Heart left ventricle (tissue), 16 donors: ENCODE data around the gene SPTAN1. TPM values are rescaled to one million over a fixed set of nuclear protein-coding genes. Genes with fewer than 3 reads are reported as not detected.

ENCODE experiments used
- ATAC-seq, 4 donors: fragments of 200-7000 bp; cut with Tn5 transposase; one replicate each; pipeline ENCODE4 v1.9.1; 2020 to 2022; ENCODE audit warnings: moderate library complexity in 4 of 4, mild to moderate bottlenecking in 3 of 4, moderate number of reproducible peaks in 1 of 4
- DNase-seq, 5 donors: peaks; one replicate each; pipeline ENCODE4 v3.0.0-alpha.2; 2020
- H3K27ac ChIP-seq, 12 donors: fragments of 200-600 bp; sonication (generic) in 4 of 12; one replicate each; pipeline versions ENCODE4 v1.5.0 to v1.8.0; 2016 to 2022; ENCODE audit warnings: mild to moderate bottlenecking in 2 of 12
- H3K27me3 ChIP-seq, 9 donors: fragments of 200-600 bp; sonication (generic) in 2 of 9; one replicate each; pipeline versions ENCODE4 v1.5.1 to v1.8.0; 2016 to 2022; ENCODE audit warnings: mild to moderate bottlenecking in 3 of 9
- H3K36me3 ChIP-seq, 9 donors: fragments of 200-600 bp; sonication (generic) in 2 of 9; one replicate each; pipeline versions ENCODE4 v1.5.0 to v1.8.0; 2018 to 2022; ENCODE audit warnings: mild to moderate bottlenecking in 2 of 9
- H3K4me1 ChIP-seq, 12 donors: fragments of 200-600 bp; sonication (generic) in 4 of 12; one replicate each; pipeline versions ENCODE4 v1.5.0 to v1.8.0; 2016 to 2022; ENCODE audit warnings: mild to moderate bottlenecking in 3 of 12
- H3K4me3 ChIP-seq, 12 donors: fragments of 200-600 bp; sonication (generic) in 4 of 12; one replicate each; pipeline versions ENCODE4 v1.5.0 to v1.8.0; 2017 to 2022; ENCODE audit warnings: mild to moderate bottlenecking in 9 of 12, moderate library complexity in 4 of 12
- H3K9me3 ChIP-seq, 12 donors: fragments of 200-600 bp; sonication (generic) in 4 of 12; one replicate each; pipeline versions ENCODE4 v1.5.0 to v1.8.0; 2016 to 2022; ENCODE audit warnings: mild to moderate bottlenecking in 1 of 12
- CTCF ChIP-seq, 12 donors: fragments of 200-600 bp; sonication (generic) in 4 of 12; IDR thresholded peaks; one replicate each; pipeline versions ENCODE4 v1.5.0 to v1.8.0; 2018 to 2022; ENCODE audit warnings: antibody characterized with exemption in 12 of 12, mild to moderate bottlenecking in 5 of 12
- POLR2A ChIP-seq, 2 donors: fragments of 450-650 bp; IDR thresholded peaks; one replicate each; pipeline ENCODE4 v1.6.1; 2017; ENCODE audit warnings: antibody characterized with exemption in 2 of 2, mild to moderate bottlenecking in 2 of 2, moderate library complexity in 2 of 2
- WGBS, 4 donors: extraction: QIAGEN DNeasy Blood & Tissue Kit in 2 of 4; methylation state at CpG; one replicate each; pipeline versions ENCODE4 v1.1.5 to v1.1.7; 2013 to 2018; 5-methylcytosine and 5-hydroxymethylcytosine counted together
- intact Hi-C, 10 donors: fragments of 100-400 bp; cut with DNase I; formaldehyde crosslinking; loops; one replicate each; pipeline versions ENCODE4 v1.11.1 to v1.14.2; 2022
- polyA plus RNA-seq, 2 donors: library from polyadenylated mRNA; stranded (reverse); fragments of 200-250 nt; gene quantifications; one replicate each; pipeline ENCODE4 v1.2.3, GENCODE V29; 2013
- total RNA-seq, 9 donors: library from RNA; depleted of rRNA in 2 of 9; stranded (reverse); fragments of >200 nt in 2 of 9; fragmentation: NEBNext Ultra II Directional in 3 of 9; extraction: Animal tissue kit (Norgen Biotek cat#: 25700) in 3 of 9; gene quantifications; one replicate each; pipeline versions ENCODE4 v1.1.0 to v1.2.4, GENCODE V29; 2016 to 2023
- donor health status: ischemic (EF 13 %, LVEDD 7.1; RV severe dilation, severe dysfunction).
- donor health status: healthy with polysubstance abuse.
- donor health status: DM: no; HTN: yes; CAD: no.
- donor health status: DM: no; HTN: no; CAD: no.
- donor health status: ischemic (EF 25% LVEDD 6.9; RV normal size, moderate dysfunction).
- donor health status: ischemic (EF 25% LVEDD 5.7; RV mildly dilated, moderate dysfunction).
- donor health status: healthy.
- donor health status: DM: yes; HTN: yes; CAD: no.
- donor health status: ischemic (EF 35%, LVEDD 5.7; RV mildly dilated, moderate dysfunction).
- donor health status: nonischemic (EF 11% LVEDD 7.7; RV severe dilation, severe dysfunction).
- donor health status: DM: yes; HTN: yes; CAD: no.
- donor health status: PGD.
- donor health status: ischemic (EF 29% LVEDD 5.4; RV normal size, mild dysfunction).
- donor health status: nonischemic (EF 23%, LVEDD 6.1; RV moderate dilation, normal function).

Gene SPTAN1
- total and polyA plus RNA-seq, 11 donors: 104 to 472 (median 273) TPM

DNA sequence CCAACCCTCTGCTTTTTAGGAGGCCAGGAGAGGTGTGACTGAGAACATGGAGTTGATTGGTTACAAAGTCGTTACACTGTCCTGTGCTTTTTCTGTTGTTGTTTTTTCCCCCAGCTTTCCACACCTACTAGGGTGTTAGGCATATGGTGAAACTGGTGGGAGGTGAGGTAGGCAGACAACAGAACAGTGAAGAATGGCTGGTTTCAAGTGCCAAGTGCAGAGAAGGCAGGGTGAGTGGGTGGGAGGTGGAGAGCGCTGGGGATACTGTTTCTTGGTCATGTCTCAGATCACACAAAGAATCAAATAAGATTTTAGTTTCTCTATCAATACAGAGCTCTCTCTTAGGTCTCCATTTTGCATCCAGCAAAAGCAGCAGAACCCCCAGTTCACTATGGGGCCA, 2.2 kb upstream of the SPTAN1 start:
- Histone ChIP-seq H3K9me3 (no peaks in the 10 kb centered on the region), H3K27ac (peak overlapping the region; percentile 92 to 100 (median 98)), H3K27me3 (no peaks in the 10 kb centered on the region), H3K4me1 (peaks cover 8 to 53% (median 40%) of the 10 kb centered on the region in 12 donors), H3K36me3 (no peaks in the 10 kb centered on the region), H3K4me3 (peak overlapping the region in 3 of 12 donors; percentile 16 to 98 (median 77))
- WGBS, 4 donors: 60 to 69% (median 66%) methylated on average over 2 of the region's 2 CpGs
- intact Hi-C loops: loop anchor here in 4 of 10 donors (5.0 kb wide), 2 partner anchors 48 to 93 kb away; partner anchors contain the start of genes GLE1 (in 2 of the 4) and ODF2 (in 2 of the 4)
- DNase-seq (no peak), ATAC-seq (no peak)
- TF ChIP-seq POLR2A (IDR thresholded peaks at IDR 0.05) (no peak), CTCF (IDR thresholded peaks at IDR 0.05) (no peak)

DNA sequence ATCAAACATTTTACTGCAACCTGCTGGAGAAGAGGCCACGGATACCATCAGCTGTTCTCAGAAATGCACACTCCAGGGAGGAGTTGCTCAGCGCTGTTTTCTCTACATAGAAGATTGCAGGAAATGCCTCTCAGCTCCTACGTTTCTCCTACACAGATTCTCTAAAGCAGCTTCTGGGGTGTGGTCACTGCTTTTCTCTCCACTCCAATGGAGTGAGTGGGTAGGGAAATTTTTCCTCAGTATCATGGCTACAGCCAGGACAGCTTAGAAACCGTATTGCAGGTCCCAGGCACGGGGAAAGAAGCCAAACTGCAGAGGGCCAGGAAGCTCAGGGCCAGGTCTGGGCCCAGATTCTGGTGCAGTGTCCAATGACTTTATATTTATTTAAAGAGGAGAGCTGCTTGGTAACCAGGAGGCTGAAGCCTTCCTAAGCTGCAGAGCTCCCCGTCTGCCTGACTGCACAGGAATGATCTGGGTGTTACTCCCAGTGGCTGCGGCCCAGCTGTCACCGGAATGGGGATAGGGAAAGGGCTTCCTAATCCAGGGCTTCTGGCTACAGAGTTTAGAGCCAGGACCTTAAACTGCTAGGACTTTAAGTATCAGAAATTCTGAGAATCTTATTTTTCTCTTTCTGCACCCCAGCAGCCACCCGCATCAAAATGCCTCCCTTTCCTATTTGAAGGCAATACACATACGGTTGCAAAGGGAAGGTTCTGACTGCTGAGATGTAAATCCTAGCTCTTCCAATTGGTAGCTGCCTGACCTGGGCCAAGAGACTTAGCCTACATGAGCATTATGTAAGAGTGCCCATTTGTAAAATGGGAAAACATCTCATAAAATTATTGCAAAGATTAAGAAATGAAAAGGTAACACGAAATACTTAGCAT, 1.4 kb upstream of the SPTAN1 start:
- Histone ChIP-seq H3K27me3 (no peaks in the 10 kb centered on the region), H3K4me3 (peak overlapping the region in 10 of 12 donors; percentile 77 to 98 (median 95)), H3K9me3 (no peaks in the 10 kb centered on the region), H3K27ac (peak overlapping the region; percentile 92 to 100 (median 98)), H3K36me3 (no peaks in the 10 kb centered on the region), H3K4me1 (peaks cover 8 to 61% (median 48%) of the 10 kb centered on the region in 12 donors)
- DNase-seq (peak; percentile 30 to 64 (median 48)), ATAC-seq (peak; percentile 1 to 49 (median 15))
- TF ChIP-seq CTCF (IDR thresholded peaks at IDR 0.05): no peak
- no peak for TF ChIP-seq POLR2A (IDR thresholded peaks at IDR 0.05)
- 13 to 42% (median 21%) methylated on average over 11 of the region's 11 CpGs for WGBS, 4 donors
- intact Hi-C loops: loop anchor here in 4 of 10 donors (5.0 kb wide), 2 partner anchors 49 to 94 kb away; partner anchors contain the start of genes GLE1 (in 2 of the 4) and ODF2 (in 2 of the 4)

DNA sequence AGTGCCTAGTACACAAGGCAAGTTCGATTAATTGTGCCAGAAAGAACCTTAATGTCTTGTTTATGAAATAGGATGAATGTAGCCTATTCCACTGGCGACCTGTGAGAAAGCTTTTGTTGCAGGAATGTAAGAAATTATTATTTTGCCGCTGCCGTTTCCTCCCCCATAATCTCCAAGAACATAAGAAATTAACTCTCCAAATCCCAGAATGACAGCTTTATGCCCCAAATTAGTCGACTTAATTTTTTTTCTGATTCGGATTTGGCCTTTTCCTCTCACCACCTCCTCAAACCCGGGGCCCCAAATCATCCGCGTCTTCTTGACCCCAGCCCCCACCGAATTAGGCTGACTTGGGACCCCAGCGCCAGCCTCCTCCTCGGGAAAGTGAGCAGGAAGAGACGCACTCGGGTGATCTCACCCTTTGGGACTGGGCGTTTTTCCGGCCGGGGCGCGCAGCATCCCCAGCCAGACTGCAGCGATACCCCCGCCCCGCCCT, 682 bp upstream of the SPTAN1 start:
- no peaks in the 10 kb centered on the region for H3K27me3 ChIP-seq
- H3K36me3 ChIP-seq: peaks cover 0 to under 1% (median 0%) of the 10 kb centered on the region in 9 donors
- peaks cover 11 to 65% (median 52%) of the 10 kb centered on the region in 12 donors for H3K4me1 ChIP-seq
- H3K27ac ChIP-seq: peak overlapping the region; percentile 92 to 100 (median 98)
- 5 to 8% (median 6%) methylated on average over 22 of the region's 22 CpGs for WGBS, 4 donors
- peak in 3 of 4 donors; percentile 76 to 87 (median 82) for ATAC-seq
- peak overlapping the region; percentile 77 to 98 (median 95) for H3K4me3 ChIP-seq
- intact Hi-C loops: loop anchor here in 5 of 10 donors (1.0 to 5.0 kb wide), 4 partner anchors 47 to 95 kb away; partner anchors contain the start of genes GLE1 (in 3 of the 5) and ODF2 (in 3 of the 5)
- H3K9me3 ChIP-seq: no peaks in the 10 kb centered on the region
- DNase-seq: no peak
- peak in 1 of 2 donors; percentile 21 for TF ChIP-seq POLR2A (IDR thresholded peaks at IDR 0.05)
- TF ChIP-seq CTCF (IDR thresholded peaks at IDR 0.05): no peak
